Stimulated activated CD4-positive, alpha-beta T cell treated with anti-CD3 and anti-CD28 coated beads, Interleukin-12 subunit alpha, Interleukin-12 subunit beta, amount 100 ng/mL, for 4 hours (primary cell): ENCODE results near the gene SHISA7.

Source experiments
- DNase-seq: peaks from one replicate; pipeline ENCODE4 v3.0.0-alpha.2; 2020

Gene SHISA7

DNA sequence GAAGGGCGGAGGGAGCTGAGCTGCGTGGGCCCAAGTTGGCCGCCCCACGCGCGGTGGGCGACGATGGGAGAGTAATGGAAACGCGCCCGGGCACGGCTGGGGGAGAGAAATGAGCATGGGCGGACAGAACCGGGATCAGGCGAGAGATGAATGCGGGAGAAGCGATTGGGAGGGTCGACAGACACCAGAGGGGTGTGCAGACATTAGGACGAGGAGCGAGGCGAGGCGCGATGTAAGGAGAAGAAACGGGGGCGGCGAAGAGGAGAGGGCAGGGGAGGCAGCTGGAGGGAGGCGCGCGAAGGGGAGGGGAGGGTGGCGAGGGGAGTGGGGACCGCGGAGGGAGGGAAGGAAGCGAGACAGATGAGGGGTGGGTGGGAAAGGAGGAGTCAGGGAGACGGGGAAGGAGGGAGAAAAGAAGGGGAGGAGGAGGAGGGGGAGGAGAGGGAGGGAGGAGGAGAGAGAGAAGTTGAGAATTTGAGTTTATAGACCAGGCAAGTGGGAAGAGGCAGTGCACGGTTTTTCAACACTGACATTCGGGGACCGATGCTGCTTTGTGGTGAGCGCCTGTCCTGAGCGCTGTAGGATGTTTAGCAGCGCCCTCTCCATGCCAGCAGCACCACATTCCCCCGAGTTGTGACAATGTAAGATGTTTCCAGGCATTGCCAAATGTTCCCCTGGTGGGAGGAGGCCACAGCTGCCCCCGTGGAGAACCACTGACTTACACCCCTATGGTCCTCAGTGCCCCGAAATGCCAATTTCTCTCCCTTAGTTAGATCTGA is at the start of gene SHISA7:
TSS of gene SHISA7 (minus strand) at position 256 of the 779 bp plus-strand sequence. CDS start 437 bp downstream, outside the sequence.
- DNase-seq, result no peak

DNA sequence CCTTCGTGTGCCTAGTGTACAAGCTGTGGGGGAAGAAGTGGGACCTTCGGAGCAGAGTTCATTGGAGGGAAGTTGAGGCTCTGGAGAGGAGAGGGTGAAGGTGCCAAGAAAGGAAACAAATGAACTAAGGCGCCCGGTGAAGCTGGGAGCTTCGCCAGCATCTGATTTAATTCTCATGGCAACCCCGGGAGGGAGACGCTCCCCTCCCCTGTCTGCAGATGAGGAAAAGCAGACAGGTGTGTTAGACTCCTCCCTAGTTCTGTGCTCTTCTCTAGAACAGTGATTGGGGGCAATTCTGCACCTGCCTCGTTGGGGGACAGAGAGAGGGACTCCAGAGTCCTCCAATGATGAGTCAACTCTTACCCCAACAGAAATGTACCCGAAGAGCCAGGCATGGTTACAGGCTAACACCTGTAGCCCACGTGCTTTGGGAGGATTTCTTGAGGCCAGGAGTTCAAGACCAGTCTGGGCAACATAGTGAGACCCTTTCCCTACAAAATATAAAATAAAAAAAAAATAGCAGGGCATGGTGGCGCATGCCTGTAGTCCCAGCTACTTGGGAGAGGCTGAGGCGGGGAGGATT is 49.4 kb upstream of the SHISA7 start:
- no peak for DNase-seq

- no peak for DNase-seq
These were observed 48.7 kb upstream of the SHISA7 start for GRCh38 chr19:55491546-55492360.

DNA sequence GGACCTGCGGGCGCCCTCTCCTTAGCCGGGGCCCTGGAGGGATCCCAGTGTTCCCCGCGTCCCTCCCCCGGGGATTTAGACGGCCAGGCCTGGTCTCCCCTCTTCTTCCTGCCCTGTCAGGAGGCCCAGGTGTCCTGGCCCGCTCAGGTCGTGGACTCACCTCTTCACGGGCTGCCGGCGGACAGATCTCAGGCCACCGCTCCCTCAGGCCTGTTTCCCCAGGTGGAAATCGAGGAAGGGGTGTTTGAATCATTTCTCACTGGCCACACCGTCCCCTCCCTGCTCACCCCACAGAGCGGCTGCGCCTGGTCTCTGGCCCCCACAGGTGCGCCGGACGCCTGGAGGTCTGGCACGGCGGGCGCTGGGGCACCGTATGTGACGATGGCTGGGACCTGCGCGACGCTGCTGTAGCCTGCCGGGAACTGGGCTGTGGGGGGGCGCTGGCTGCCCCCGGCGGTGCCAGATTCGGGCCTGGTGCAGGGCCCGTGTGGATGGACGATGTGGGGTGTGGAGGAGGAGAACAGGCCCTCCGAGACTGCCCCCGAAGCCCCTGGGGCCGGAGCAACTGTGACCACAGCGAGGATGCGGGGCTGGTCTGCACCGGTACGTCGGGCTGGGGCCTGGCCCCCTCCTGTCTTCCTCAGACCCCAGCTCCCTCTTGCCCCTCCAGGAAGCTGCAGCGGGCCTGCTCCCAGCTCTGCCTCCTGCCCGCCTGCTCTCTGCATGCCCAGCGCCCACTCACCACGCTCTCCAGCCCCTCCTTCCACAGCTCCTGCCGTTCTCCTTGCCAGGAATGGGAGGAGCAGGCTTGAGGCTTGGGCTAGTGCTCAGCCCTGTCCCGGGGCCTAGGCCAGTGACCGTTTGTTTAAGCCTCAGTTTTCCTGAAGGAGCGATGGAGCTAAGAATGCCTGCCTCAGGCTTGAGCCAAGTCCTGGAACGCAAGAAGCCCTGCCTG is 47.7 kb upstream of the SHISA7 start:
- no peak for DNase-seq

- DNase-seq, result no peak
These were observed 46.8 kb upstream of the SHISA7 start for GRCh38 chr19:55489711-55490477.

DNA sequence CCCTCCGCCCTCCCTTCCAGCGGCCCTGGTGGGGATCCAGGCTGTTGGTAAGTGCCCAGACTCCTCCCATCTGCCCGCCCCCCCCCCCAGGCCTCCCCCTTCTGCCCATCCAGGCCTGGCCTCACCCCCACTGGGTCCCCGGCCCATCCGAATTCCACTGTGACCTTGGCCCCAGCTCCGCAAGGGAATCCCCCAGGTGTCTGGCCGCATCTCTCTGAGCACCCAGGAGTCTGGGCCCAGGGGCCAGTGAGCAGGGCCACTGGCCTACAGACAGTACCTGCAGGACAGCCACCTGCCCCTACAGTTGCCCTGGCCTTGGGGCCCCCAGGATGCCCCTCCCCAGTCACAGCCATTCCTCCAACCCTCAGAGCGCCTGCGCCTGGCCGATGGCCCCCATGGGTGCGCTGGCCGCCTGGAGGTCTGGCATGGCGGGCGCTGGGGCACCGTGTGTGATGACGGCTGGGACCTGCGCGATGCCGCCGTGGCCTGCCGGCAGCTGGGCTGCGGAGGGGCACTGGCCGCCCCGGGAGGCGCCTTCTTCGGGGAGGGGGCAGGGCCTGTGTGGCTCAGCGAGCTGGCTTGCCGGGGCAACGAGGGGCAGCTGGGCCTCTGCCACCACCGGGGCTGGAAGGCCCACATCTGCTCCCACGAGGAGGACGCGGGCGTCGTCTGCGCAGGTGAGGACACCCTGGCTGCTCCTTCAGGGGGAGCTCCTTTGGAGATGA is 46.0 kb upstream of the SHISA7 start:
- DNase-seq, result no peak

DNA sequence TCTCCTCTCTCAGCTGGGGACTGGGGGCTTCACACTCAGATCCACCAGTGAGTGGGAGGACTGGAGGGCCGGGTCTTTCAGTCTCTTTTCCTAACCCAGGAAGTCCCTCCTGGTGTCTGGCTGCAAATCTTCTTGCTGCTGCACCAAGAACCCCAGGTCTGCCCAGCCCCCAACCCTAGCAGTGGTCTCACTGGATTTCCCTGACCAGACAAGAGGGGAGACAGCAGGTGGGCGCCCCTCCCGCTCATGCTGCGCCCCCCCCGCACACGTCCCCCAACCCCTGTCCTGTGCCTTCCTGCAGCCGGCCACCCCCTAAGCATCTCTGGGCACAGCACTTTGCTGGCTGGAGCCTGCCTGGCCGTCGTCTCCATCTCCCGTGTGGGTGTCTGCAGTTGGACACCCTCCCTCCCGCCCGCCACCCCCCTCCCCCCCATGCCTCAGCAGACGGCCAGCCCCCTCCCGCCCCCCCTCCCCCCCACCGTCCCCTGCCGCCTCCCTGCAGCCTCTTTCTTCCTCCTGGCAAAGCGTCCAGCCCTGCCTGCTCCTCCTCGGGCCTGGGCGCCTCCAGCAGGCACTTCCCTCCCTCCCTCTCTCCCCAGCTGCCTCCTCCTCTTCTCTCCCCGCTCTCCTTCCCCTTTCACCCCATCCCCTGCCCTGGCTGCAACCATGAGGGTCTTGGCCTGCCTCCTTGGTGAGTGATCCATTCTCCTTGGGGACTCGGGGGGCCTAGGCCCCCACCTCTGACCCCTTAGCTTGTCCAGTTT is 45.0 kb upstream of the SHISA7 start, which contains the start of gene SSC5D:
TSS of gene SSC5D (plus strand) at position 513 of the 764 bp plus-strand sequence. CDS start at position 667, 154 bp downstream.
- no peak for DNase-seq

- DNase-seq, result peak; percentile 48
These were observed 44.1 kb upstream of the SHISA7 start for GRCh38 chr19:55486971-55487923.

- DNase-seq, result no peak
These were observed 43.2 kb upstream of the SHISA7 start for GRCh38 chr19:55486043-55486970.

GRCh38 chr19:55485439-55486011 is 42.4 kb upstream of the SHISA7 start:
- no peak for DNase-seq

DNA sequence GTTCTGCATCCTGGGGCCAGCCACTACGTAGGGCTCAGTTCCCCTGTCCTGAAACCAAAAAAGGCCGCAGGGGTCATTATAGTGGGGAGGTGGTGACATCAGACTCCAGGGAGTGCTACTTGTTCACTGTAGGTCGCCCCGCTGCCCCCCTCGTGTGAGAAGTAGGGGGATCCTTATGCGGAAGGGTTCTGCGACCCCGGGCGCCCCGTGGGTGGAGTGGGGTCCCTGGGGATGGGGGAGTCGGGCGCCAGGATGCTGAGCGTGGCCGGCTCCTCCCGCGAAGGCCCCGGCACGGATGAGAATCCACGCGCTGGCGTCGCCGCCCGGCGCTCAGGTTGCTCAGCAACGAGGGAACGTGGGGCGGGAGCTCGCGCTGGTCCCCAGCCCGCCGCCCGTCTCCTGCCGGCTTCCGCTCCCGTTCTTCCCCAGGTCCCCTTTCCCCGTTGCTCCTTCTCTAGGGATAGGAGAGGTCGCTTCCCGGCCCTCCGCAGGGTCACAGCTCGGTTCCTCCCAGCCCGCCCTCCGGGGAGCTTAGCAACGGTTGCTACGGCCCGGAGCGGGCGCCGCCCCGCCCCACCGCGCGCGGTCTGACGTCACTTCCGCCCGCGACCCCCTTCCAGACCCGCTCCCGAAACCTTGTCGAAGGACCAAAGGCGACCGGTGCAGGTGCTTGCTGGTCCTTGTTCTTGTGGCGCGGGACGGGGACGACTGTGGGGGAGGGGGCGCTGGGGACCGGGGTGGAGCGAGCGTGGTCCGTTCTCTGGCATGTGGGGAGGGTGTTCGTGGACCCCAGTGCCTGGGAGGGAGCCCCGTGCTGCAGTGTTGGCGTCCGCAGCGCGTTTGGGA is 41.7 kb upstream of the SHISA7 start, which contains the start of gene NAT14:
TSS of gene NAT14 (plus strand) at position 596 of the 846 bp plus-strand sequence. CDS start 521 bp downstream, outside the sequence.
- DNase-seq, result peak; percentile 71

- no peak for DNase-seq
These were observed 40.8 kb upstream of the SHISA7 start for GRCh38 chr19:55483706-55484592.

GRCh38 chr19:55482967-55483705 is 40.0 kb upstream of the SHISA7 start:
- no peak for DNase-seq
